Tibial artery (tissue), 4 donors: ENCODE measurements around the gene SPAG4.
A peak's percentile ranks its signal among the peaks of the same experiment; 100 is the strongest.

Experiments used
- DNase-seq, 2 donors: peaks; one replicate each; pipeline ENCODE4 v3.0.0-alpha.2; 2019
- H3K27ac ChIP-seq, 2 donors: fragments of 200-600 bp; sonication (generic) in 1 of 2; 1 replicate in 1 of 2; 2 replicates in 1 of 2; pipeline ENCODE4 v1.5.1; 2018 to 2019; ENCODE audit warnings: mild to moderate bottlenecking in 1 of 2
- H3K27me3 ChIP-seq, 2 donors: fragments of 200-600 bp; sonication (generic) in 1 of 2; one replicate each; pipeline versions ENCODE4 v1.5.1 to v1.6.0; 2016 to 2019
- H3K36me3 ChIP-seq, 3 donors: fragments of 200-600 bp; sonication (generic) in 2 of 3; one replicate each; pipeline ENCODE4 v1.5.1; 2016 to 2019; ENCODE audit warnings: mild to moderate bottlenecking in 2 of 3
- H3K4me1 ChIP-seq, 4 donors: fragments of 200-600 bp; sonication (generic) in 2 of 4; 1 replicate in 3 of 4; 2 replicates in 1 of 4; pipeline ENCODE4 v1.5.1; 2016 to 2019
- H3K4me3 ChIP-seq, 2 donors: fragments of 200-600 bp; sonication (generic) in 1 of 2; 1 replicate in 1 of 2; 2 replicates in 1 of 2; pipeline ENCODE4 v1.5.1; 2018 to 2019; ENCODE audit warnings: mild to moderate bottlenecking in 2 of 2
- H3K9me3 ChIP-seq, 3 donors: fragments of 200-600 bp; sonication (generic) in 1 of 3; one replicate each; pipeline ENCODE4 v1.5.1; 2016 to 2019
- CTCF ChIP-seq, 2 experiments: fragments of 200-600 bp in 1 of 2; fragments of 450-650 bp in 1 of 2; IDR thresholded peaks; one replicate each; pipeline ENCODE4 v1.5.1; 2017 to 2019; ENCODE audit warnings: antibody characterized with exemption in 2 of 2, mild to moderate bottlenecking in 1 of 2, moderate library complexity in 1 of 2
- intact Hi-C: fragments of 100-400 bp; cut with DNase I; formaldehyde crosslinking; loops from one replicate; pipeline ENCODE4 v1.15.0; 2023; ENCODE audit warnings: low total_unique reads

Gene SPAG4

GRCh38 chr20:35653430-35653734, 37.8 kb downstream of the SPAG4 start:
- intact Hi-C loops, result no loop called here

DNA sequence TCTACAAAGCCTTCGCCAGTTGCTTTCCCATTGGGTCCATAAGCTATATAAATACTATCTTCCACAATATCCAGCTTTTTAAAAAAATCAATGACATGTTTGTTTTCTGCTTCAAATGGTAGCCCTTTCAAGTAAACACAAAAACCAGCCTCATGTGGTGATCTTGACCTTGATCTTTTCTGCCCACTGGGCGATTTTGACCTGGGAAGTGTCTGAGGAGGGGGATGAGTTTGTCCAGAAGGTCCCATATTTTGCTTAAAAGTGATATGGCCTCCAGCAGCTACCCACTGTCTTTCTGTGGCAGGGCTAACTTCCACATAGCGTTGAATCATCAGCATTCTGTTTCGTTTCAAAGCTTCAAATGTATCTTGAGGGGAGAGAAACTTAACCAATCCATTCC, 38.3 kb downstream of the SPAG4 start:
- H3K4me1 ChIP-seq, result peaks cover 0 to 56% (median 22%) of the 10 kb centered on the region in 4 donors
- H3K27ac ChIP-seq, result no peak overlapping the region
- no peak overlapping the region for H3K4me3 ChIP-seq
- H3K36me3 ChIP-seq, result peaks cover 16 to 29% (median 27%) of the 10 kb centered on the region in 3 donors
- intact Hi-C loops, result no loop called here
- no peaks in the 10 kb centered on the region for H3K9me3 ChIP-seq
- H3K27me3 ChIP-seq, result no peaks in the 10 kb centered on the region
- no peak for DNase-seq
- no peak for TF ChIP-seq CTCF (IDR thresholded peaks at IDR 0.05)

More at GRCh38 chr20:35653430-35653734, 37.8 kb downstream of the SPAG4 start:
- Histone ChIP-seq H3K4me3 (no peak overlapping the region), H3K27me3 (no peaks in the 10 kb centered on the region), H3K9me3 (no peaks in the 10 kb centered on the region), H3K27ac (no peak overlapping the region), H3K4me1 (peaks cover 0 to 56% (median 22%) of the 10 kb centered on the region in 4 donors), H3K36me3 (peaks cover 16 to 29% (median 27%) of the 10 kb centered on the region in 3 donors)
- no peak for TF ChIP-seq CTCF (IDR thresholded peaks at IDR 0.05)
- no peak for DNase-seq

DNA sequence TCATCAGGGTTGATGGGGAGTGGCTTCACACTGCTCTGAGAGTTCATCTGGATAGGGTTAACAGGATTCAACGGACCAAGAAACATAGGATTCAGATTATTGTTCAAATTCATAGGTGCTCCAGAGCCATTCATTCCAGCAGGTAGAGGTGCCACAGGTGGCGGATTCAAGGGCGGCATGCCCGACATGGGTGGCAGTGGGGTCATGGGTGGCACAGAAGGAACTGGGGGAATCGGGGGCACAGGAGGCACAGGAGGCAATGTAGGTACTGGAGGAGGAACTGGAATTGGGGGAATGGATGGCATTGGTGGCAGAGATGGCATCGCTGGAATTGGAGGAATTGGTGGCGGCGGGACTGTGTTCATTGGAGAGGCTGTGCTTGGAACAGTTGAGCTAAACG, 38.8 kb downstream of the SPAG4 start:
- intact Hi-C loops, result no loop called here
- H3K27me3 ChIP-seq, result no peaks in the 10 kb centered on the region
- TF ChIP-seq CTCF (IDR thresholded peaks at IDR 0.05), result no peak
- H3K27ac ChIP-seq, result no peak overlapping the region
- H3K4me1 ChIP-seq, result peaks cover 0 to 56% (median 17%) of the 10 kb centered on the region in 4 donors
- no peak overlapping the region for H3K4me3 ChIP-seq
- H3K36me3 ChIP-seq, result peaks cover 16 to 29% (median 27%) of the 10 kb centered on the region in 3 donors
- no peaks in the 10 kb centered on the region for H3K9me3 ChIP-seq
- no peak for DNase-seq

GRCh38 chr20:35657271-35657670, 41.6 kb downstream of the SPAG4 start:
- H3K27me3 ChIP-seq, result no peaks in the 10 kb centered on the region
- H3K27ac ChIP-seq, result no peak overlapping the region
- H3K4me3 ChIP-seq, result no peak overlapping the region
- no peak for TF ChIP-seq CTCF (IDR thresholded peaks at IDR 0.05)
- H3K9me3 ChIP-seq, result no peaks in the 10 kb centered on the region
- DNase-seq, result no peak
- intact Hi-C loops, result no loop called here
- H3K4me1 ChIP-seq, result peaks cover 0 to 67% (median 33%) of the 10 kb centered on the region in 4 donors
- peaks cover 16 to 29% (median 27%) of the 10 kb centered on the region in 3 donors for H3K36me3 ChIP-seq

GRCh38 chr20:35660122-35660937, 44.7 kb downstream of the SPAG4 start:
- Histone ChIP-seq H3K9me3 (no peaks in the 10 kb centered on the region), H3K36me3 (no peaks in the 10 kb centered on the region), H3K4me3 (no peak overlapping the region), H3K4me1 (peaks cover 0 to 76% (median 31%) of the 10 kb centered on the region in 4 donors), H3K27me3 (no peaks in the 10 kb centered on the region), H3K27ac (peak overlapping the region; percentile 42 to 93)
- intact Hi-C loops, result loop anchor here (5.0 kb wide), 1 partner anchor 43 kb away; the partner anchor contains the start of gene SPAG4
- no peak for TF ChIP-seq CTCF (IDR thresholded peaks at IDR 0.05)
- no peak for DNase-seq
